MM.1S (cell line): Measurements from ENCODE around the gene SORCS2.

Source experiments
- EZH2 ChIP-seq: fragments of 300-600 bp; sonication (generic); optimal IDR thresholded peaks from 2 replicates; pipeline ENCODE3; 2017; ENCODE audit warnings: low read depth, mild to moderate bottlenecking, antibody characterized with exemption, low read length, mixed read lengths
- EZH2phosphoT487 ChIP-seq: fragments of 300-600 bp; sonication (generic); IDR thresholded peaks from 2 replicates; pipeline ENCODE4 v1.6.1; 2018; ENCODE audit warnings: antibody characterized with exemption, low read length
- TF ChIP-seq, protein P1 (sequence below): fragments of 300-600 bp; sonication (generic); IDR thresholded peaks from 2 replicates; pipeline ENCODE4 v1.5.1; 2016; ENCODE audit warnings: antibody characterized with exemption, low read length, mixed read lengths

DNA sequence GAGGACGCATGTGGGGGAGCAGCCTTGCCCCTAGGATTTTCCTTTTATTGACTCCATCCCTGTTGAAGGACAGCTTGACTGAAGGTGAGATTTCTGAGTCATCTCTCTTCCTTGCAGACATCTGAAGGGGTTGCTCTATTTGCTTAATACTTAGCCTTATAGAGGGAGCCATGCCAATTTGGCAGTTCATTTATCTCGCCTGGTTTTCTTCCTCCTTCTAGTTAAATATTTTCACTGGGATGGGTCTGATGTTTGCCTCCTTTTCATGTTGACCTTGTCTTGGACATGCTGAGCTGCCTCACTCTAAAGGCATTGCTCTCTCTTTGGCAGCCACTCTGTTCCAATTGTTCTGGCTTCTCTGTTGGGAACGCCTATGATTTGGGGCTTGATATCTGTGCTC, 393.4 kb downstream of the SORCS2 start:
- TF ChIP-seq, protein P1, sequence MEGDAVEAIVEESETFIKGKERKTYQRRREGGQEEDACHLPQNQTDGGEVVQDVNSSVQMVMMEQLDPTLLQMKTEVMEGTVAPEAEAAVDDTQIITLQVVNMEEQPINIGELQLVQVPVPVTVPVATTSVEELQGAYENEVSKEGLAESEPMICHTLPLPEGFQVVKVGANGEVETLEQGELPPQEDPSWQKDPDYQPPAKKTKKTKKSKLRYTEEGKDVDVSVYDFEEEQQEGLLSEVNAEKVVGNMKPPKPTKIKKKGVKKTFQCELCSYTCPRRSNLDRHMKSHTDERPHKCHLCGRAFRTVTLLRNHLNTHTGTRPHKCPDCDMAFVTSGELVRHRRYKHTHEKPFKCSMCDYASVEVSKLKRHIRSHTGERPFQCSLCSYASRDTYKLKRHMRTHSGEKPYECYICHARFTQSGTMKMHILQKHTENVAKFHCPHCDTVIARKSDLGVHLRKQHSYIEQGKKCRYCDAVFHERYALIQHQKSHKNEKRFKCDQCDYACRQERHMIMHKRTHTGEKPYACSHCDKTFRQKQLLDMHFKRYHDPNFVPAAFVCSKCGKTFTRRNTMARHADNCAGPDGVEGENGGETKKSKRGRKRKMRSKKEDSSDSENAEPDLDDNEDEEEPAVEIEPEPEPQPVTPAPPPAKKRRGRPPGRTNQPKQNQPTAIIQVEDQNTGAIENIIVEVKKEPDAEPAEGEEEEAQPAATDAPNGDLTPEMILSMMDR = no peak
- TF ChIP-seq EZH2 = no peak
- TF ChIP-seq EZH2phosphoT487 = no peak
